Mesendoderm (in vitro differentiated cells): ENCODE measurements around the gene KIF2C.

ENCODE experiments used
- DNase-seq: peaks from one replicate; pipeline ENCODE4 v3.0.0; 2013
- H2AK5ac ChIP-seq: 2 replicates; pipeline ENCODE4 v1.6.1; 2013; ENCODE audit warnings: low read length, inconsistent platforms
- H2BK120ac ChIP-seq: 2 replicates; pipeline ENCODE4 v1.6.1; 2013; ENCODE audit warnings: low read depth, mild to moderate bottlenecking, low read length, moderate library complexity, mixed read lengths
- H2BK15ac ChIP-seq: replicated peaks from 2 replicates; pipeline ENCODE4 v1.6.1; 2013; ENCODE audit warnings: low read depth, mild to moderate bottlenecking, moderate library complexity
- H2BK5ac ChIP-seq: 2 replicates; pipeline ENCODE4 v1.6.1; 2013; ENCODE audit warnings: low read length, inconsistent platforms
- H3K18ac ChIP-seq: 2 replicates; pipeline ENCODE4 v1.6.1; 2013; ENCODE audit warnings: mild to moderate bottlenecking, low read length, mixed read lengths
- H3K23ac ChIP-seq: one replicate; pipeline ENCODE4 v1.6.1; 2013; ENCODE audit warnings: low read length
- H3K27ac ChIP-seq: 2 replicates; pipeline ENCODE4 v1.5.1; 2013; ENCODE audit warnings: low read depth, mild to moderate bottlenecking, inconsistent platforms, low read length, moderate library complexity
- H3K27me3 ChIP-seq: 2 replicates; pipeline ENCODE4 v1.6.1; 2013; ENCODE audit warnings: low read length, control low read depth, mild to moderate bottlenecking, inconsistent platforms; ENCODE audit not compliant: insufficient read depth, poor library complexity
- H3K36me3 ChIP-seq: 2 replicates; pipeline ENCODE4 v1.6.1; 2013; ENCODE audit warnings: low read length, inconsistent platforms; ENCODE audit not compliant: control insufficient read depth, insufficient read depth
- H3K4ac ChIP-seq: one replicate; pipeline ENCODE4 v1.6.1; 2013; ENCODE audit warnings: low read depth, mild to moderate bottlenecking, low read length, moderate library complexity
- H3K4me1 ChIP-seq: 2 replicates; pipeline ENCODE4 v1.6.1; 2013; ENCODE audit warnings: low read depth, low read length, inconsistent platforms; ENCODE audit not compliant: control insufficient read depth
- H3K4me2 ChIP-seq: 2 replicates; pipeline ENCODE4 v1.6.1; 2013; ENCODE audit warnings: low read length
- H3K4me3 ChIP-seq: 2 replicates; pipeline ENCODE4 v1.5.1; 2013; ENCODE audit warnings: mild to moderate bottlenecking, low read length
- H3K56ac ChIP-seq: one replicate; pipeline ENCODE4 v1.6.1; 2013; ENCODE audit warnings: low read length
- H3K79me1 ChIP-seq: 2 replicates; pipeline ENCODE4 v1.6.1; 2013; ENCODE audit warnings: low read length, inconsistent platforms
- H3K79me2 ChIP-seq: 2 replicates; pipeline ENCODE4 v1.6.1; 2013; ENCODE audit warnings: mild to moderate bottlenecking, low read length; ENCODE audit not compliant: control insufficient read depth, insufficient read depth
- H3K9ac ChIP-seq: 2 replicates; pipeline ENCODE4 v1.6.1; 2013; ENCODE audit warnings: low read length, inconsistent platforms
- H4K5ac ChIP-seq: one replicate; pipeline ENCODE4 v1.6.1; 2013; ENCODE audit warnings: low read length
- H4K8ac ChIP-seq: one replicate; pipeline ENCODE4 v1.6.1; 2013; ENCODE audit warnings: low read depth, mild to moderate bottlenecking, control low read depth, low read length, moderate library complexity
- WGBS: extraction: QIAGEN DNeasy Blood & Tissue Kit; methylation state at CpG from one replicate; pipeline ENCODE4 v1.1.7; 2013; ENCODE audit warnings: low lambda C conversion rate, missing lambda C conversion rate; ENCODE audit not compliant: insufficient coverage; ENCODE audit errors: extremely low coverage; 5-methylcytosine and 5-hydroxymethylcytosine counted together

KIF2C gene

DNA sequence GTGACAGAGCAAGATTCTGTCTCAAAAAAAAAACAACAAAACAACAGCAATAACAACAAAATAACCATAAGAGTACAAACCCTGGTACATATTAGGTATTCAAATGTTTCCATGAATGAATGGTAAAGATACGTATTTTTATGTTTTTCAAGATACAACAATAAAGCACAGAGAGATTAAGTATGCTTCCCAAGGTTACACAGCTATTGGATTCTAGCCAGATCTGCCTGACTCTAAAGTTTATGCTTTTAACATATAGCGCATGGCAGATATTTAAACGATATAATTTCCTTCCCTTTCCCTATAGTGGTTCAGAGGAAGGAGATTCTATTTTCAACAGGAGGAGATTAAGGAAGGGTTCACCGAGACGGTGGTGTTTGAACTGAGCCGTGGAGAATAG lies 34.2 kb upstream of the KIF2C start:
- H3K79me1 ChIP-seq: no peaks in the 10 kb centered on the region
- no peaks in the 10 kb centered on the region for H3K27me3 ChIP-seq
- H3K27ac ChIP-seq: no peak overlapping the region
- no peak for DNase-seq
- H3K23ac ChIP-seq: no peak overlapping the region
- H3K4ac ChIP-seq: no peak overlapping the region
- no peak overlapping the region for H3K18ac ChIP-seq
- WGBS: 100% methylated on average over 2 of the region's 6 CpGs
- no peak overlapping the region for H3K9ac ChIP-seq
- no peaks in the 10 kb centered on the region for H3K79me2 ChIP-seq
- no peak overlapping the region for H3K4me2 ChIP-seq
- H4K5ac ChIP-seq: no peak overlapping the region
- no peak overlapping the region for H2BK15ac ChIP-seq
- H4K8ac ChIP-seq: no peak overlapping the region
- no peaks in the 10 kb centered on the region for H3K36me3 ChIP-seq
- H3K4me3 ChIP-seq: no peak overlapping the region
- H3K4me1 ChIP-seq: no peaks in the 10 kb centered on the region
- H3K56ac ChIP-seq: no peak overlapping the region
- H2BK120ac ChIP-seq: no peak overlapping the region
- H2AK5ac ChIP-seq: no peak overlapping the region
- H2BK5ac ChIP-seq: no peak overlapping the region

- Histone ChIP-seq H3K27me3 (no peaks in the 10 kb centered on the region), H3K36me3 (no peaks in the 10 kb centered on the region), H2AK5ac (no peak overlapping the region), H3K4me1 (no peaks in the 10 kb centered on the region), H3K4me3 (no peak overlapping the region), H3K23ac (no peak overlapping the region), H3K4ac (no peak overlapping the region), H3K79me1 (no peaks in the 10 kb centered on the region), H3K27ac (no peak overlapping the region), H3K79me2 (no peaks in the 10 kb centered on the region), H4K5ac (no peak overlapping the region), H3K9ac (no peak overlapping the region), H3K18ac (no peak overlapping the region), H2BK15ac (no peak overlapping the region), H2BK5ac (no peak overlapping the region), H4K8ac (no peak overlapping the region), H3K56ac (no peak overlapping the region), H3K4me2 (no peak overlapping the region), H2BK120ac (no peak overlapping the region)
- no peak for DNase-seq
- no CpG with 5 or more reads among the region's 2 CpGs for WGBS
Observed at GRCh38 chr1:44705938-44706337, 33.7 kb upstream of the KIF2C start.

DNA sequence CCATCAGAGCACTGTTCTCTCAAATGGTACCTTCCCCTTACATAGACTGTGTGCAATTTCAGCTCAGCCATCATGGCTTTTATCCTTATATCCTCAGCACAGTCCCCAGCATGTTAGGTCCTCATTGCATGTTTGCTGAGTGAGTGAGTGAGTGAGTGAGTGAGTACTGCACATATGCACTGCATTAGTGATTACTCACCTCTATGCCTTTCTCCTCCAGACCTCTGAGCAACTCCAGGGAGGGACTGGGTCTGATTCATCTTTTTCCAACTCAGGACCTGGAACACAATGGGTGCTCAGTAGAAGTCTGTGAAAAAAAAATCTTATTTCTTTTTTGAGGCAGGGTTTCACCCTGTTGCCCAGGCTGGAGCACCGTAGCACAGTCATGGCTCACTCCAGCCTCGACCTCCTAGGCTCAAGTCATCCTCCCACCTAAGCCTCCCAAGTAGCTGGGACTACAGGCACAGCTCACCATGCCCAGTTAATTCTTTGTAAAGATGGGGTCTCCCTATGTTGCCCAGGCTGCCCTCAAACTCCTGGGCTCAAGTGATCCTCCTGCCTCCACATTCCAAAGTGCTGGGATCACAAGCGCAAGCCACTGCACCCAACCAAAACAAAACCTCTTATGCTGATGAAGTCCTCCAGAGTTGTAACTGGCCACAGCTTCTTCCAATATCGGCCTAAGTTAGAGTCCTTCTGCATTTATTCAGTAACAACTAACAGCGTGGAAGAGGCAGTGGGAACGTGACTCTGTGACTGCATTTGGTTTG lies 32.3 kb upstream of the KIF2C start:
- Histone ChIP-seq H3K27ac (no peak overlapping the region), H3K4me3 (no peak overlapping the region), H3K18ac (no peak overlapping the region), H2BK5ac (no peak overlapping the region), H4K5ac (no peak overlapping the region), H3K79me1 (no peaks in the 10 kb centered on the region), H3K9ac (no peak overlapping the region), H3K4me1 (no peaks in the 10 kb centered on the region), H3K23ac (no peak overlapping the region), H2BK120ac (no peak overlapping the region), H3K4me2 (no peak overlapping the region), H2BK15ac (no peak overlapping the region), H2AK5ac (no peak overlapping the region), H3K27me3 (no peaks in the 10 kb centered on the region), H3K79me2 (no peaks in the 10 kb centered on the region), H4K8ac (no peak overlapping the region), H3K56ac (no peak overlapping the region), H3K36me3 (no peaks in the 10 kb centered on the region), H3K4ac (no peak overlapping the region)
- WGBS: no CpG with 5 or more reads among the region's 6 CpGs
- no peak for DNase-seq

- H3K27ac ChIP-seq: no peak overlapping the region
Observed at GRCh38 chr1:44707959-44708831, 31.4 kb upstream of the KIF2C start.

GRCh38 chr1:44713321-44713781 lies 26.3 kb upstream of the KIF2C start:
- Histone ChIP-seq H3K4me3 (no peak overlapping the region), H3K18ac (no peak overlapping the region), H4K5ac (no peak overlapping the region), H3K79me1 (no peaks in the 10 kb centered on the region), H3K23ac (no peak overlapping the region), H3K56ac (no peak overlapping the region), H3K9ac (no peak overlapping the region), H3K79me2 (no peaks in the 10 kb centered on the region), H3K4me2 (no peak overlapping the region), H2AK5ac (no peak overlapping the region), H2BK5ac (no peak overlapping the region), H4K8ac (no peak overlapping the region), H3K4ac (no peak overlapping the region), H3K36me3 (no peaks in the 10 kb centered on the region), H3K27me3 (no peaks in the 10 kb centered on the region), H2BK120ac (no peak overlapping the region), H3K4me1 (no peaks in the 10 kb centered on the region), H2BK15ac (no peak overlapping the region), H3K27ac (no peak overlapping the region)
- no CpG with 5 or more reads among the region's 6 CpGs for WGBS
- no peak for DNase-seq

More at GRCh38 chr1:44707959-44708831, 31.4 kb upstream of the KIF2C start:
- H3K79me1 ChIP-seq: no peaks in the 10 kb centered on the region
- H3K27me3 ChIP-seq: no peaks in the 10 kb centered on the region
- WGBS: no CpG with 5 or more reads among the region's 15 CpGs
- H2BK120ac ChIP-seq: no peak overlapping the region
- H3K4me3 ChIP-seq: no peak overlapping the region
- H3K4me1 ChIP-seq: no peaks in the 10 kb centered on the region
- H3K4ac ChIP-seq: no peak overlapping the region
- H3K56ac ChIP-seq: no peak overlapping the region
- no peak overlapping the region for H2BK5ac ChIP-seq
- no peak overlapping the region for H3K9ac ChIP-seq
- H3K79me2 ChIP-seq: no peaks in the 10 kb centered on the region
- H4K5ac ChIP-seq: no peak overlapping the region
- no peaks in the 10 kb centered on the region for H3K36me3 ChIP-seq
- no peak overlapping the region for H2BK15ac ChIP-seq
- no peak overlapping the region for H3K4me2 ChIP-seq
- H4K8ac ChIP-seq: no peak overlapping the region
- no peak overlapping the region for H3K23ac ChIP-seq
- no peak overlapping the region for H2AK5ac ChIP-seq
- H3K18ac ChIP-seq: no peak overlapping the region
- peak; percentile 70 for DNase-seq
